GM12872 (cell line): Measurements from ENCODE around the gene PRKAR1A.

Experiments used
- TF ChIP-seq, protein P1 (sequence below): IDR thresholded peaks from 3 replicates; pipeline ENCODE4 v1.5.1; 2011; ENCODE audit warnings: low read depth, mild to moderate bottlenecking, low read length, moderate library complexity; ENCODE audit not compliant: insufficient read depth

The PRKAR1A gene

DNA sequence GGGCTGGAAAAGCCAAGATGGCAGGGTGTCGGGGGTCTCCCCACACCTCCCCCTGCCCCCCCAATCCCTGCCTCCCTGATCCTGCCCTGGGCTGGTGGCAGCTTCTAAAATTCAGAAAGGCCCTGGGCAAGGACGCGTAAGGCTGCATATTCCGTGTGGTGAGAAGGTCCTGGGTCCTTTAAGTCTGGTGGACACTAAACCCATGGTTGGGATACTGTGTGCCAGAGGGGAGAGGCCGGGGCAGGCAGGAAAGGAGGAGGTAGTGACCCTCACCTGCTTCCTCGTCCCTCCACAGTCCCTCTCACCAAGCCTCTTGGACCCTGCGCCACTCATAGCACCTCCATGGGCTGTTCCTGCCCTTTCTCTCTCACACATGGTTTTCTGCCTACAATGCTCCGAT lies 28.8 kb downstream of the PRKAR1A start:
- TF ChIP-seq, protein P1, sequence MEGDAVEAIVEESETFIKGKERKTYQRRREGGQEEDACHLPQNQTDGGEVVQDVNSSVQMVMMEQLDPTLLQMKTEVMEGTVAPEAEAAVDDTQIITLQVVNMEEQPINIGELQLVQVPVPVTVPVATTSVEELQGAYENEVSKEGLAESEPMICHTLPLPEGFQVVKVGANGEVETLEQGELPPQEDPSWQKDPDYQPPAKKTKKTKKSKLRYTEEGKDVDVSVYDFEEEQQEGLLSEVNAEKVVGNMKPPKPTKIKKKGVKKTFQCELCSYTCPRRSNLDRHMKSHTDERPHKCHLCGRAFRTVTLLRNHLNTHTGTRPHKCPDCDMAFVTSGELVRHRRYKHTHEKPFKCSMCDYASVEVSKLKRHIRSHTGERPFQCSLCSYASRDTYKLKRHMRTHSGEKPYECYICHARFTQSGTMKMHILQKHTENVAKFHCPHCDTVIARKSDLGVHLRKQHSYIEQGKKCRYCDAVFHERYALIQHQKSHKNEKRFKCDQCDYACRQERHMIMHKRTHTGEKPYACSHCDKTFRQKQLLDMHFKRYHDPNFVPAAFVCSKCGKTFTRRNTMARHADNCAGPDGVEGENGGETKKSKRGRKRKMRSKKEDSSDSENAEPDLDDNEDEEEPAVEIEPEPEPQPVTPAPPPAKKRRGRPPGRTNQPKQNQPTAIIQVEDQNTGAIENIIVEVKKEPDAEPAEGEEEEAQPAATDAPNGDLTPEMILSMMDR, result no peak

DNA sequence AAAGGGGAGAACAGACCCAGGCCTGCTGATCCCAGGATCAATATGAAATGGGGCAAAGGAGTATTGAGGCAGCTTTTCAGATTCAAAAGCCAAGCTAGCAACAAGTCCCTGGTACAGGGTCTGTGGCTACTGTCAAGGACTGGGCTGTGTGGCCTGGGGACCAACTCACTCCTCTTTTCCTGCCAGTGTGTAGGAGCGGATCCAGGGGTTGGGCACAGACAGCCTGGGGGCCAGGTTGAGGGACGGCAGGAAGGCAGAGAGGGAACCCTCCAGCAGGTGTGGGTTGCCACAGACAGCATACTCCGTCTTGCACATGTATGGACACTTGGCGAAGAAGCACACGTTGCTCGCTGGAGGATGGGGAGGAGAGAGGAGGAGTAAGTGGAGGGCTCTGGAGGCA lies 29.6 kb downstream of the PRKAR1A start:
- TF ChIP-seq, protein P1, result no peak

DNA sequence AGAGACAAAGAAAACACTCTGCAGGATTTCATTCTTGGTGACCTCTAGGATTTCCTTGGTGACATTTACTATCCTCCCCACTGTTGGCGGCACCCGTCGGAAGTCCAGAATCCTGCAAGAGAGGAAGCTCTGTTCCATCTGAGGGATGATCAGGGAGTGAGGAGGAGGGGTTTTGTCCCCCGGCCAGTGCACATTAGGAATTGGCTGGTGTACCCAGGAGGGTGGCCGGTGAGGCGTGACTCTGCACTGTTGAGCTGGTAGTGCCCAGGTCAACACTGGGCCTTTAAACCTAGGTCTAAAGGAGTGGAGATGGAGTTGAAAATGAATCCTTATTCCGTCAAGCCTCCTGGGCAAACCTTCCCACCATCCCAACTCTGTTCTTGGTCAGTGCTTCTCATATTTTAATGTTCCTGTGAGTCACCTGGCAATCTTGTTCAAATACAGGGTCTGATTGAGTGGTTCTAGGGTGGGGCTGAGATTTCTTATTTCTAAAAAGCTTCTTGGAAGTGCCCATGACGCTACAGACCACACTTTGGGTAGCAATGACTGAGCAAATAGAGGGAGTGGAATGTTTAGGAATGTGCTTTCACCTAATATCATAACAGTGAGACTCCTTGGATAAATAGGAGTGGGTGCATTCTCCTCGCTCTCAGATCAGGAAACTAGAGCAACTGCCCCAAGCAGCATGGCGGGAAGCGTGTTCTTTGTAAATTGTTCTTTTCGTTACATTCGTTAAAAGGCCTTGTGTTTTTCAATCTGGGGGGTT lies 30.7 kb downstream of the PRKAR1A start:
- TF ChIP-seq, protein P1, result no peak

DNA sequence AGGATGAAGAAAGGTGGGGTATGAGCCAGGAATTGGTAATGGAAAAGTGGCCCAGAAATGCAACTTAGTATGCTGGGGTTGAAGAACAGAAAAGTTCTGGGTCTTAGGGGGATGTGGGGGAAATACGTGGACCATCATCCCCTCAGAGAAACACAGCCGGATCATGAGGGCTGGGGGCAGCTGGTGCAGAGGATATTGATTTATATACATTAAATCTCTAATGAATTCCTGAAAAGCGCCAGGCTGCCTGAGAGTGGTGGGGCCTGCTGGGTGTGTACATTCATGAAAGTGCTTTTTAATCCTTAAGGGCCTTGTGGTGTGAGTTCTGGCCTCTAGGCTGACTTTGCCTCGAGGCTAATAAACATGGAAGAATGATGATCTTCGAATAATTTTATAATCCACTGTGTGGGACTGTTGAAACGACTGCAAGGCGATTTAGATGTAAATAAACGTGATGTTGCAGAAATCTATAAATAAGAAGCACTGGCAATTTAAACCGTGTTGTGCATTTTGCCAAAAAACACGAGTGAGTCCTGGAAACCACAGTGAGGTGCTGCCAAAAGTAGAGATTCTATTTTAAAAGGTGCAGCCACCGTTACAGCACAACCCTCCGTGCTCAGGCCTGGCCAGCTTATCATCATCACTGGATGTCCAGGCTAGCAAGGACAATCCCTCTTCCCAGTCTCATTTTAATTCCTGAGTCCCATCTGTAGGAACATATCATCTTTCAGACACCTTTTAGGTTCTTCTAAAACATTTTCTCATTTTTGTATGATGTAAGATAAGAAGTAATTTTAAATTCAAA lies 32.1 kb downstream of the PRKAR1A start:
- TF ChIP-seq, protein P1, result no peak

DNA sequence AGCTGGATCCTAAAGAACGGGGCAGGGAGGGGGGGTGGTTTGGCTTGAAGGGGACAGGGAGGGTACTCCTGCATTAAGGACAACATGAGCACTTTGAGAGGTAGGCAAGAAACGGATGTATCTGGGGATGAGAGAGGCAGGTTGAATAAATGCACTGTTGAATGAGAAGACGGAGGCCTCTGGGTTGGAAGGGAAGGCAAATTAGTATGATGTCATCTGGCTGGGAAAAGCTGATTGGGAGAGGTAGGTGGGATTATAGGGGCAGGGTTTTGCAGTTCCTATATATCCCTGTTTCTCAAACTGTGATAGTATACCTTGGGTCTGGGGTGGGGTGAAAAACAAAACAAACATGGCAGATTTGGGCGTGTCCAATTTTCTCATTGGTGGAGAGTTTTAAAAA lies 44.3 kb downstream of the PRKAR1A start:
- TF ChIP-seq, protein P1, result no peak

DNA sequence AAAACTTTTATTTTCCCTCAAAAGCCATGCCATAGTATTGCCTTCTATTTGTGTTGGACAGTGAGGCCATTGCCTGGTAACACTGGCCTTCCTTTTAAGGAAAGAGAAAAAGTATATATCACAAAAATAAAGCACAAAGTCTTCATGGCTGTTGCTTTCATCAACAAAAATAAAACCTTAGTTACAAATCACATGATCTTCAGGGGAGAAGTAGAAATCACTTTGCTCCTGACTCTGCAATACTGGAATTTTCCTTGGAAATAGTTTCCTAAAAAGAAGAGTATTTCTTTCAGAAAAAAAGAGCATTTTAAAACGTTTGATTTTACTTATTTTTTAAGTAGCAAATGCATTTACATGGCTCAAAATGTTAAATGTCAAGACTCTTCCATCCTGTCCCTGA lies 47.1 kb downstream of the PRKAR1A start:
- TF ChIP-seq, protein P1, result no peak

DNA sequence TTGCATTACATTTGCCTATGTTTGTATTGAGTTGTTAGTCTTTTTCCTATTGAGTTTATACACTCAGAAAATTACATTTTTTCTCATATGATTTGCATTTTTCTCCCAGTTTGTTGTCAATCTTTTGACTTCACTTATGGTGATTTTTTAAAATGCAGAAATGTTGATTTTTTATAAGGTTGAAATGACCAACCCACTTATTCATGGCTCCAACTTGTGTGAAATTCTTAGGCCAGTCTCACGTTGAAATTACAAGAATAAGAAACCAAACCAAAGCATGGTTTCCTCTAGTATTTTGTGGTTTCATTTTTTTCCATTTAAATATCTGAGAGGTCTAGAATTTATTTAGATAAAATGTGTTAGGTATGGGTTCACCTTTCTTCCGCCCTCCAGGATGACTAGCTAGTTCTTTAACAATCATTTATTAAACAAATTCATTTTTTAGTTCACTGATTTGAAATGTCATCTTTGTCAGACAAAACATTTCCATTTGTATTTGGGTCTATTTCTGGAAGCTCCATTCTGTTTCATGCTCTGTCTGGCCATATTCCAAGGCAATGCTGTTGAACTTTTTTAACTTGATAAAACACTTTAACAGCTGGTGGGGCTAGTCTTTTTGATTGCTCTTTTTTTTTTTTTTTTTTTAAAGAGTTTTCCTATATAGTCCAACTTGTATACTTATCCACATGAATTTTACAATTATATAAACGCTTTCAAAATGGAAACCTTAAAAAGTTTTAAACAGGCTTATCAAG lies 48.9 kb downstream of the PRKAR1A start:
- TF ChIP-seq, protein P1, result no peak
